Right kidney (tissue), 1 donor: Measurements from ENCODE around the gene HECTD4.
"Not testable (repeated sequence)": the region's sequence is repeated elsewhere in the genome, so short reads cannot be mapped to it uniquely, and the experiment has no call there.

Experiments used
- DNase-seq: peaks from one replicate; pipeline ENCODE4 v3.0.0-alpha.2; 2016

Gene HECTD4

GRCh38 chr12:112266473-112266872 lies 115.8 kb downstream of the HECTD4 start:
- no peak for DNase-seq

GRCh38 chr12:112261559-112261958 lies 120.7 kb downstream of the HECTD4 start:
- no peak for DNase-seq

- no peak for DNase-seq
Measured at GRCh38 chr12:112258926-112259325, 123.3 kb downstream of the HECTD4 start.

GRCh38 chr12:112256780-112257179 lies 125.5 kb downstream of the HECTD4 start:
- DNase-seq: no peak

- DNase-seq: no peak
Measured at GRCh38 chr12:112252184-112252583, 130.0 kb downstream of the HECTD4 start.

GRCh38 chr12:112244902-112245301 lies 137.3 kb downstream of the HECTD4 start:
- DNase-seq: not testable (repeated sequence)

GRCh38 chr12:112243255-112244110 lies 138.7 kb downstream of the HECTD4 start:
- peak; percentile 24 for DNase-seq

GRCh38 chr12:112241176-112241575 lies 141.1 kb downstream of the HECTD4 start:
- no peak for DNase-seq

GRCh38 chr12:112239881-112240280 lies 142.3 kb downstream of the HECTD4 start:
- no peak for DNase-seq

- DNase-seq: no peak
Measured at GRCh38 chr12:112239020-112239419, 143.2 kb downstream of the HECTD4 start.

- DNase-seq: no peak
Measured at GRCh38 chr12:112238441-112238840, 143.8 kb downstream of the HECTD4 start.

GRCh38 chr12:112236786-112237185 lies 145.4 kb downstream of the HECTD4 start:
- DNase-seq: no peak

- no peak for DNase-seq
Measured at GRCh38 chr12:112236386-112236785, 145.8 kb downstream of the HECTD4 start.

- DNase-seq: no peak
Measured at GRCh38 chr12:112234303-112234702, 147.9 kb downstream of the HECTD4 start.

- DNase-seq: no peak
Measured at GRCh38 chr12:112233242-112233641, 149.0 kb downstream of the HECTD4 start.

- DNase-seq: no peak
Measured at GRCh38 chr12:112230136-112230535, 152.1 kb downstream of the HECTD4 start.

- no peak for DNase-seq
Measured at GRCh38 chr12:112226768-112227167, 155.5 kb downstream of the HECTD4 start.

GRCh38 chr12:112220628-112221027 lies 161.6 kb downstream of the HECTD4 start:
- not testable (repeated sequence) for DNase-seq

- DNase-seq: no peak
Measured at GRCh38 chr12:112219195-112219594, 163.0 kb downstream of the HECTD4 start.

GRCh38 chr12:112218150-112218549 lies 164.1 kb downstream of the HECTD4 start:
- DNase-seq: no peak

GRCh38 chr12:112217647-112218046 lies 164.6 kb downstream of the HECTD4 start:
- DNase-seq: no peak

GRCh38 chr12:112216223-112216622 lies 166.0 kb downstream of the HECTD4 start:
- DNase-seq: no peak

GRCh38 chr12:112214064-112214463 lies 168.2 kb downstream of the HECTD4 start:
- no peak for DNase-seq

- DNase-seq: no peak
Measured at GRCh38 chr12:112208301-112208910, 173.8 kb downstream of the HECTD4 start.
